ENCODE results near the gene C5orf34. TPM values are rescaled to one million over a fixed set of nuclear protein-coding genes. Genes with fewer than 3 reads are reported as not detected.

Gene C5orf34
- total and polyA plus RNA-seq, 2 of the 4 experiments (the other 2 are of a cell fraction) = 3.3 to 6.1 TPM

- Histone ChIP-seq H3K9me3 (ENCODE audit: control insufficient read depth, insufficient read depth, low read length) (no peaks in the 10 kb centered on the region), H2BK120ac (ENCODE audit: low read depth, low read length) (no peak overlapping the region), H4K8ac (ENCODE audit: low read depth in 2 of 2, low read length in 2 of 2) (no peak overlapping the region), H2AK5ac (ENCODE audit: low read depth, low read length) (no peak overlapping the region), H2BK20ac (ENCODE audit: low read depth, low read length) (no peak overlapping the region), H3K27ac (ENCODE audit: insufficient read depth, low read length) (no peak overlapping the region), H4K5ac (ENCODE audit: low read depth, low read length) (no peak overlapping the region), H3K9ac (ENCODE audit: low read depth, low read length) (no peak overlapping the region), H3K14ac (replicated peaks; ENCODE audit: low read depth, low read length) (no peak overlapping the region), H2AFZ (replicated peaks; ENCODE audit: low read length, poor library complexity) (no peak overlapping the region), H2AK9ac (replicated peaks; ENCODE audit: low read depth, low read length, poor library complexity) (no peak overlapping the region), H3K56ac (ENCODE audit: extremely low read depth, insufficient read depth, low read length) (no peak overlapping the region), H4K20me1 (ENCODE audit: insufficient read depth, low read length) (peaks cover 13% of the 10 kb centered on the region; the same call in 1 of the 2 replicates), H3K4me3 (ENCODE audit: insufficient read depth, low read depth, low read length) (no peak overlapping the region), H3K4me1 (ENCODE audit: control insufficient read depth, insufficient read depth, low read length) (peaks cover 3% of the 10 kb centered on the region; the same call in 1 of the 2 replicates), H3K4me2 (ENCODE audit: low read depth, low read length) (peak overlapping the region; percentile 70), H3K4ac (ENCODE audit: low read depth, low read length) (no peak overlapping the region), H3K36me3 (ENCODE audit: control insufficient read depth, insufficient read depth, low read length) (peaks cover 11% of the 10 kb centered on the region), H3K9me1 (ENCODE audit: insufficient read depth, low read length) (peaks cover 2% of the 10 kb centered on the region; the same call in 1 of the 2 replicates), H3K23ac (ENCODE audit: low read depth, low read length) (no peak overlapping the region), H2BK5ac (ENCODE audit: low read depth, low read length, poor library complexity, severe bottlenecking) (no peak overlapping the region), H4K91ac (ENCODE audit: insufficient read depth, low read depth, low read length) (no peak overlapping the region), H2BK15ac (ENCODE audit: low read depth, low read length) (no peak overlapping the region), H3K27me3 (ENCODE audit: control insufficient read depth, insufficient read depth, low read length) (no peaks in the 10 kb centered on the region), H3K79me1 (ENCODE audit: low read depth in 1 of 2, low read length in 2 of 2) (peaks cover 18 to 34% of the 10 kb centered on the region in 2 experiments), H3K18ac (ENCODE audit: low read depth, low read length) (no peak overlapping the region)
- no peak for ATAC-seq (ENCODE audit: low read depth)
- intact Hi-C loops (cut with micrococcal nuclease) = loop anchor here (10.0 kb wide), 1 partner anchor 1220 kb away; no protein-coding TSS in a partner anchor
- ChIA-PET CTCF (no interaction called here), POLR2A (ENCODE audit: unreplicated experiment) (no interaction called here)
- WGBS, 2 experiments (ENCODE audit: extremely low coverage in 2 of 2, insufficient read length in 1 of 2) = no CpG with 5 or more reads among the region's 1 CpG
- no peak for DNase-seq
- TF ChIP-seq BHLHE40 (IDR thresholded peaks at IDR 0.05; ENCODE audit: low read depth, low read length) (no peak), ELK1 (IDR thresholded peaks at IDR 0.05; ENCODE audit: borderline replicate concordance, low read depth, low read length) (no peak), USF2 (IDR thresholded peaks at IDR 0.05; ENCODE audit: low read depth, low read length) (no peak), CEBPB (IDR thresholded peaks at IDR 0.05; ENCODE audit: low read depth, low read length) (no peak), MAFK (IDR thresholded peaks at IDR 0.05; ENCODE audit: low read depth, low read length) (no peak), RFX5 (IDR thresholded peaks at IDR 0.05; ENCODE audit: low read depth, low read length) (no peak), RCOR1 (IDR thresholded peaks at IDR 0.05; ENCODE audit: insufficient replicate concordance, low read length) (no peak)
- in situ Hi-C loops (cut with MboI; ENCODE audit: low sequenced_read_pairs) = no loop called here
- no TSS peak for BruUV-seq (replicated peaks)
- dilution Hi-C loops (cut with HindIII; ENCODE audit: low sequenced_read_pairs, unreplicated experiment) = no loop called here
Observed at GRCh38 chr5:43554497-43554896, 39.5 kb upstream of the C5orf34 start.

All from IMR-90 (cell line).